Neural cell (in vitro differentiated cells): ENCODE results near the gene MYBPC1. TPM values are rescaled to one million over a fixed set of nuclear protein-coding genes. Genes with fewer than 3 reads are reported as not detected.

Experiments used
- H2AFZ ChIP-seq: fragments of 200-600, 300-800 bp; sonication (generic), shearing (Covaris generic); 2 replicates; pipeline ENCODE4 v1.6.0; 2014; ENCODE audit warnings: low read depth, mild to moderate bottlenecking, antibody characterized with exemption, low read length, moderate library complexity
- H3F3A ChIP-seq: fragments of 200-600 bp; shearing (Covaris generic); 2 replicates; pipeline ENCODE4 v1.6.1; 2016; ENCODE audit warnings: mild to moderate bottlenecking, moderate library complexity, mixed read lengths, antibody characterized with exemption, low read length; ENCODE audit not compliant: insufficient read depth, poor library complexity, severe bottlenecking
- H3K27ac ChIP-seq: fragments of 200-600, 300-800 bp; sonication (generic), shearing (Covaris generic); 2 replicates; pipeline ENCODE4 v1.5.1; 2014; ENCODE audit warnings: mild to moderate bottlenecking, low read length, moderate library complexity
- H3K27me3 ChIP-seq: fragments of 300-800, 200-600 bp; sonication (generic), shearing (Covaris generic); 2 replicates; pipeline ENCODE4 v1.6.0; 2014; ENCODE audit warnings: mild to moderate bottlenecking, low read depth, low read length, moderate library complexity; ENCODE audit not compliant: insufficient read depth
- H3K36me3 ChIP-seq: fragments of 300-800, 200-600 bp; sonication (generic), shearing (Covaris generic); 2 replicates; pipeline ENCODE4 v1.5.1; 2014; ENCODE audit warnings: mild to moderate bottlenecking, antibody characterized with exemption, low read length, moderate library complexity; ENCODE audit not compliant: insufficient read depth
- H3K4me2 ChIP-seq: fragments of 300-800, 200-600 bp; sonication (generic), shearing (Covaris generic); 2 replicates; pipeline ENCODE4 v1.6.0; 2014; ENCODE audit warnings: mild to moderate bottlenecking, low read length
- H3K4me3 ChIP-seq: fragments of 300-800, 200-600 bp; sonication (generic), shearing (Covaris generic); 2 replicates; pipeline ENCODE4 v1.5.1; 2014; ENCODE audit warnings: mild to moderate bottlenecking, low read length, moderate library complexity
- H3K79me2 ChIP-seq: fragments of 200-600 bp; shearing (Covaris generic); replicated peaks from 2 replicates; pipeline ENCODE4 v1.6.0; 2014; ENCODE audit warnings: mild to moderate bottlenecking, low read length, moderate library complexity; ENCODE audit not compliant: insufficient read depth
- H3K9ac ChIP-seq: fragments of 300-800, 200-600 bp; sonication (generic), shearing (Covaris generic); 2 replicates; pipeline ENCODE4 v1.6.1; 2016; ENCODE audit warnings: mild to moderate bottlenecking, low read length, mixed read lengths
- H3K9me2 ChIP-seq: fragments of 200-600 bp; shearing (Covaris generic); 2 replicates; pipeline ENCODE4 v1.6.1; 2016; ENCODE audit warnings: mild to moderate bottlenecking, low read length, mixed read lengths; ENCODE audit not compliant: insufficient read depth
- H3K9me3 ChIP-seq: fragments of 200-600, 300-800 bp; sonication (generic), shearing (Covaris generic); 2 replicates; pipeline ENCODE4 v1.6.1; 2016; ENCODE audit warnings: mild to moderate bottlenecking, mixed run types, low read length, moderate library complexity, mixed read lengths
- H4K20me1 ChIP-seq: fragments of 200-600 bp; shearing (Covaris generic); 2 replicates; pipeline ENCODE4 v1.6.1; 2016; ENCODE audit warnings: mild to moderate bottlenecking, mixed run types; ENCODE audit not compliant: insufficient read depth
- EP300 ChIP-seq: fragments of 450-650 bp; conservative IDR thresholded peaks from 2 replicates; pipeline ENCODE4 v1.6.1; 2014; ENCODE audit warnings: antibody characterized with exemption, mild to moderate bottlenecking, moderate library complexity; ENCODE audit not compliant: poor library complexity, severe bottlenecking
- EZH2 ChIP-seq: fragments of 200-600, 300-800 bp; shearing (Covaris generic), sonication (generic); IDR thresholded peaks from 2 replicates; pipeline ENCODE4 v1.6.1; 2014; ENCODE audit warnings: antibody characterized with exemption, low read length, borderline replicate concordance, mild to moderate bottlenecking; ENCODE audit not compliant: insufficient read depth, poor library complexity, severe bottlenecking
- MXI1 ChIP-seq: fragments of 450-650 bp; conservative IDR thresholded peaks from 2 replicates; pipeline ENCODE4 v1.6.1; 2014; ENCODE audit warnings: antibody characterized with exemption, mild to moderate bottlenecking; ENCODE audit not compliant: poor library complexity, severe bottlenecking
- POLR2AphosphoS5 ChIP-seq: IDR thresholded peaks from 2 replicates; pipeline ENCODE4 v1.6.1; 2012
- RAD21 ChIP-seq: fragments of 450-650 bp; conservative IDR thresholded peaks from 2 replicates; pipeline ENCODE4 v1.6.1; 2014; ENCODE audit warnings: antibody characterized with exemption, mild to moderate bottlenecking, moderate library complexity
- SMC3 ChIP-seq: fragments of 450-650 bp; conservative IDR thresholded peaks from 2 replicates; pipeline ENCODE4 v1.6.1; 2014; ENCODE audit warnings: antibody characterized with exemption, mild to moderate bottlenecking, moderate library complexity; ENCODE audit not compliant: poor library complexity
- TAF1 ChIP-seq: IDR thresholded peaks from 2 replicates; pipeline ENCODE4 v1.6.1; 2012; ENCODE audit warnings: low read depth
- polyA plus RNA-seq: library from polyadenylated mRNA; depleted of rRNA; stranded (reverse); fragments of >200 nt; gene quantifications from 2 replicates; pipeline ENCODE4 v1.2.3, GENCODE V29; 2014
- TF ChIP-seq, protein P1 (sequence below): IDR thresholded peaks from 2 replicates; pipeline ENCODE4 v1.6.1; 2012; ENCODE audit warnings: borderline replicate concordance
- TF ChIP-seq, protein P2 (sequence below): fragments of 450-650 bp; IDR thresholded peaks from 2 replicates; pipeline ENCODE4 v1.5.1; 2014; ENCODE audit warnings: antibody characterized with exemption, mild to moderate bottlenecking, moderate library complexity; ENCODE audit not compliant: poor library complexity, severe bottlenecking

MYBPC1 gene
- polyA plus RNA-seq, 1 donor from 2014 or later, result not detected

DNA sequence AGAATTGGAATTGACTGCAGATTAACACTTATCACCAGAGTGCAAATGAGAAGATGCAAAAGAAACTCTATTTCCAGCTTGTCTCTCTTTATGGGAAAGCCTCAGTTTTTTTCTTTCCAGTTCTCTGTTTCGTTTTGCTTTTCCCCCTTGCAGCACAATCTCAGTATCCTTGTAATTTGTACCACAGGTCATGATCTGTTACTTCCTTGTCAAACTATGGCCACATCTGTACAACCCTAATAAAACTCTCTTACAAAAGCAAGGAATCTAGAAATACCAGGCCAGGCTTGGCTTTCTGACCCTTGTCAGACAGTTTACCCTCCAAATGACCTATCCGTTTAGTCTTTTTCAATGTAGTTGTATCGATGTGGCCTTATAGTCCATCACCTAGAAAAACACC, 33.9 kb downstream of the MYBPC1 start:
- Histone ChIP-seq H3F3A (no peaks in the 10 kb centered on the region), H3K4me3 (no peak overlapping the region), H3K27ac (no peak overlapping the region), H3K9me2 (no peaks in the 10 kb centered on the region), H3K9me3 (no peaks in the 10 kb centered on the region), H4K20me1 (no peaks in the 10 kb centered on the region), H3K9ac (no peak overlapping the region), H3K4me2 (no peak overlapping the region), H2AFZ (no peak overlapping the region), H3K36me3 (no peaks in the 10 kb centered on the region), H3K27me3 (no peaks in the 10 kb centered on the region), H3K79me2 (no peaks in the 10 kb centered on the region)
- TF ChIP-seq, protein P1, sequence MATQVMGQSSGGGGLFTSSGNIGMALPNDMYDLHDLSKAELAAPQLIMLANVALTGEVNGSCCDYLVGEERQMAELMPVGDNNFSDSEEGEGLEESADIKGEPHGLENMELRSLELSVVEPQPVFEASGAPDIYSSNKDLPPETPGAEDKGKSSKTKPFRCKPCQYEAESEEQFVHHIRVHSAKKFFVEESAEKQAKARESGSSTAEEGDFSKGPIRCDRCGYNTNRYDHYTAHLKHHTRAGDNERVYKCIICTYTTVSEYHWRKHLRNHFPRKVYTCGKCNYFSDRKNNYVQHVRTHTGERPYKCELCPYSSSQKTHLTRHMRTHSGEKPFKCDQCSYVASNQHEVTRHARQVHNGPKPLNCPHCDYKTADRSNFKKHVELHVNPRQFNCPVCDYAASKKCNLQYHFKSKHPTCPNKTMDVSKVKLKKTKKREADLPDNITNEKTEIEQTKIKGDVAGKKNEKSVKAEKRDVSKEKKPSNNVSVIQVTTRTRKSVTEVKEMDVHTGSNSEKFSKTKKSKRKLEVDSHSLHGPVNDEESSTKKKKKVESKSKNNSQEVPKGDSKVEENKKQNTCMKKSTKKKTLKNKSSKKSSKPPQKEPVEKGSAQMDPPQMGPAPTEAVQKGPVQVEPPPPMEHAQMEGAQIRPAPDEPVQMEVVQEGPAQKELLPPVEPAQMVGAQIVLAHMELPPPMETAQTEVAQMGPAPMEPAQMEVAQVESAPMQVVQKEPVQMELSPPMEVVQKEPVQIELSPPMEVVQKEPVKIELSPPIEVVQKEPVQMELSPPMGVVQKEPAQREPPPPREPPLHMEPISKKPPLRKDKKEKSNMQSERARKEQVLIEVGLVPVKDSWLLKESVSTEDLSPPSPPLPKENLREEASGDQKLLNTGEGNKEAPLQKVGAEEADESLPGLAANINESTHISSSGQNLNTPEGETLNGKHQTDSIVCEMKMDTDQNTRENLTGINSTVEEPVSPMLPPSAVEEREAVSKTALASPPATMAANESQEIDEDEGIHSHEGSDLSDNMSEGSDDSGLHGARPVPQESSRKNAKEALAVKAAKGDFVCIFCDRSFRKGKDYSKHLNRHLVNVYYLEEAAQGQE, result no peak
- TF ChIP-seq RAD21 (no peak), EZH2 (no peak), TAF1 (no peak), EP300 (no peak), MXI1 (no peak), POLR2AphosphoS5 (no peak), SMC3 (no peak)
- TF ChIP-seq, protein P2, sequence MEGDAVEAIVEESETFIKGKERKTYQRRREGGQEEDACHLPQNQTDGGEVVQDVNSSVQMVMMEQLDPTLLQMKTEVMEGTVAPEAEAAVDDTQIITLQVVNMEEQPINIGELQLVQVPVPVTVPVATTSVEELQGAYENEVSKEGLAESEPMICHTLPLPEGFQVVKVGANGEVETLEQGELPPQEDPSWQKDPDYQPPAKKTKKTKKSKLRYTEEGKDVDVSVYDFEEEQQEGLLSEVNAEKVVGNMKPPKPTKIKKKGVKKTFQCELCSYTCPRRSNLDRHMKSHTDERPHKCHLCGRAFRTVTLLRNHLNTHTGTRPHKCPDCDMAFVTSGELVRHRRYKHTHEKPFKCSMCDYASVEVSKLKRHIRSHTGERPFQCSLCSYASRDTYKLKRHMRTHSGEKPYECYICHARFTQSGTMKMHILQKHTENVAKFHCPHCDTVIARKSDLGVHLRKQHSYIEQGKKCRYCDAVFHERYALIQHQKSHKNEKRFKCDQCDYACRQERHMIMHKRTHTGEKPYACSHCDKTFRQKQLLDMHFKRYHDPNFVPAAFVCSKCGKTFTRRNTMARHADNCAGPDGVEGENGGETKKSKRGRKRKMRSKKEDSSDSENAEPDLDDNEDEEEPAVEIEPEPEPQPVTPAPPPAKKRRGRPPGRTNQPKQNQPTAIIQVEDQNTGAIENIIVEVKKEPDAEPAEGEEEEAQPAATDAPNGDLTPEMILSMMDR, result no peak

DNA sequence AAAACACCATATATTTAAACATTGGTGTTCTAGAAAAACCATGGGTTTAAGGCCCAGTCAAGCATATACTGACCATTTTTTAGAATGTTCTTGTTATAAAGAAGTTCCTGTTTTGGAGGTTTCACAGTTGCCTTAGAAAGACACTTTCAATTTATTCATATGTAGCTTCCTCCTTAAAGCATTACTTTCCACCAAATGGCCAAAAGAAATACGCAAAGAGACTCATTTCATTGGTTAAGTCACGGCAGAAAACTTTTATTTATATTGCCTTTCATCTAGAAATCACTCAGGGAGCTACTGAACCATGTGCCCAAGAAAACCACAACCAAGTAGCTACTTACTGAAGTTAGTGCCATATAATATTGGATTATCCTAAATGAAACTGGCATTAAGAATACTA, 40.0 kb downstream of the MYBPC1 start:
- TF ChIP-seq MXI1, result no peak
- TF ChIP-seq TAF1, result no peak
- TF ChIP-seq EP300, result no peak
- TF ChIP-seq SMC3, result no peak
- TF ChIP-seq, protein P2, result no peak
- no peak for TF ChIP-seq POLR2AphosphoS5
- TF ChIP-seq, protein P1, result no peak
- TF ChIP-seq EZH2, result no peak
- TF ChIP-seq RAD21, result no peak

More for the DNA sequence above, 40.0 kb downstream of the MYBPC1 start:
- no peaks in the 10 kb centered on the region for H3K27me3 ChIP-seq
- no peak overlapping the region for H3K4me2 ChIP-seq
- no peak overlapping the region for H2AFZ ChIP-seq
- H3K9me3 ChIP-seq, result no peaks in the 10 kb centered on the region
- H3K79me2 ChIP-seq, result no peaks in the 10 kb centered on the region
- no peaks in the 10 kb centered on the region for H3F3A ChIP-seq
- H4K20me1 ChIP-seq, result no peaks in the 10 kb centered on the region
- no peak overlapping the region for H3K27ac ChIP-seq
- H3K36me3 ChIP-seq, result no peaks in the 10 kb centered on the region
- no peak overlapping the region for H3K9ac ChIP-seq
- H3K9me2 ChIP-seq, result no peaks in the 10 kb centered on the region
- H3K4me3 ChIP-seq, result no peak overlapping the region
